HG03520 (cell line): Measurements from ENCODE around the gene NPAS2.

Experiments used
- ATAC-seq: cut with Tn5 transposase; IDR thresholded peaks from one replicate; pipeline ENCODE4 v1.9.1; 2021; ENCODE audit warnings: mild to moderate bottlenecking, moderate library complexity; ENCODE audit not compliant: unreplicated experiment

The NPAS2 gene

GRCh38 chr2:100819370-100820272, at the start of gene NPAS2:
Gene NPAS2, plus strand, starts transcription at chr2:100820139. Its CDS starts 84,616 bp downstream, at chr2:100904755.
- ATAC-seq = no peak

- ATAC-seq = no peak
Observed at GRCh38 chr2:100771125-100771524, 48.8 kb upstream of the NPAS2 start.

GRCh38 chr2:100773538-100773937, 46.4 kb upstream of the NPAS2 start:
- no peak for ATAC-seq

GRCh38 chr2:100776445-100776844, 43.5 kb upstream of the NPAS2 start:
- no peak for ATAC-seq

- no peak for ATAC-seq
Observed at GRCh38 chr2:100778637-100779450, 41.1 kb upstream of the NPAS2 start.

GRCh38 chr2:100779908-100780202, 40.1 kb upstream of the NPAS2 start:
- ATAC-seq = no peak

GRCh38 chr2:100780203-100781008, 39.5 kb upstream of the NPAS2 start:
- ATAC-seq = no peak

DNA sequence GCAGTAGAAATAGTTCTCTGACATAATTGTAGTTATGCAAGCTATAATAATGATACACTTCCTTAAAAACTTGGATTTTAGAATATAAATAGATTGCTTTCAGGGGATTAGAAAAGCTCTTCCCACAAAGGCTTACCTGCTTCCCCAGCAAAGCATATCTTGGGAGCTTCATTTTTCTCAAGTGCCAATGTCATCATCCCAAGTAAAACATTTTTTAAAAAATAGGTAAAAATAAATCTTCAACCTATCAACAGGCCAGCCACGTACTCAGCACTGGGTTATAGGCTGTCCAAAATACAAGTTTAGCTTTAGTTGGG, 39.0 kb upstream of the NPAS2 start:
- no peak for ATAC-seq

- no peak for ATAC-seq
Observed at GRCh38 chr2:100781523-100782379, 38.2 kb upstream of the NPAS2 start.

DNA sequence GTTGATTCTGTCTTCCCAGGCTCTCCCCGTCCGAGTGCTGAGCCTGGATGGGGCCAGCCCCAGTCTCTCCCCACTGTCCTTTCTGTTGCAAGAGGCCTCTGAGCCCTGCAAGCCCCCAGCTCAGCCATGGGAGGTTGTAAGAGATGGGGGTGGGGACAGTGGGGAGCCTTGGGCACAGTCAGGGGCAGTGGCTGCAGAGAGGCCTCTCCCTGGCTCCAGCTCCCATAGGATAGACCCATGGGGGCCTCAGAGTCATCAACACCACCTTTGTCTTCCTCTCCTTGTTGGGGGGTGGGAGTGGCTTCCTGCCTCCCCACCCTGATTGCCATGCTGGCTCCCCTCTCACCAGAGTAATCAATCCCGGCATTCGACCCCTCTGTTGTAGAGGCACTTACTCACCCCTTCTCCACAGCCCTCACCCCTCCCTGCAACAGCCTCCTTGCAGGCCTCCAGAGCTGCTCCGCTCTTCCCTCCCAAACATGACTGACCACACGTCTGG, 37.5 kb upstream of the NPAS2 start:
- no peak for ATAC-seq

- ATAC-seq = no peak
Observed at GRCh38 chr2:100783987-100784386, 36.0 kb upstream of the NPAS2 start.

DNA sequence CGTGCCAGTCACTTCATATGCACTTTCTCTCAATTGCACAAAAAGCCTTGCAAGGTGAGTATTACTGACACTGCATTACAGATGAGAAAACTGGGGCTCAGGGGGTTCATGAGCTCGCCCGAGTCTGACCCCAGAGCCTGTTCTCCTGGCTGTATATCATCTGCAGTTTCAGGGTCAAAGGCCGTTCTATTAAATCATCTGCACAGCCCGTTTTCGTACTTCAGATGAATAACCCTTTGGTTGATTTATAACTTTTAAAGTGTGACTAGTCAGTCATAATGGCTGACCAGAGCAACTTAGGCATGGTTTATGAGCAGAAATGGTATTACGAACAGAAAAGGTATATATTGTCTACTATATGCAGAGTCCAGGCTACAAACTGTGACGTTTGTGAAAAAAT, 35.3 kb upstream of the NPAS2 start:
- no peak for ATAC-seq

DNA sequence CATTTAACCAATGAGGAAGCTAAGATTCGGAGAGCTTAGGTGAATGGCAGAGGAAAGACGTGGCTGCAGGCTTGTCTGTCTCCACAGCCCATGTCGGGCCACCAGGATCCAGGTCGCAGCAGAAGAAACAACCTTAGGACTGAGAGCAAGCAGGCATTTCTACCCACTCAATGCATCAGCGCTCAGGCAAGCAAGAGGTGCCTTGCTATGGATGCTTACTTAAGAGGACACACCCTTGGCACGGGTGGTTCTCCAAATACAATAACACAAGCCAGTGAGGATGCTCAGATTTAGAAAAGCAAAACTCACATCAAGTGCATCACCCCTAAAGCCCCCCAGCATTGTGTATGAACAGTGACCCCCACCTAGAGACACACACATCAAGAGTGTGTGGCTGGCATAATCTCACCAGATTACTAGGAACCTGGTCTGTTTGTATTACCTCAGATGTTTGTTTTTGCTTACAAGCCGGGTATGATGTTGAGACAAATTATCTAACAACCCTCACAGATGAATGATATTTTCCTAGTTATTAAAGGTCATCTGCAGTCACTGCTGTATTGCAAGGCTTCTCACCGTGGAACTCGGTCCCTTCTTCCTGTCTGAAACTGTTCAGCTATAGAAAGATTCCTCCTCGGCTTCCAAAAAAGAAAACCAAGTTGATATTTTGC, 34.2 kb upstream of the NPAS2 start:
- no peak for ATAC-seq

- ATAC-seq = no peak
Observed at GRCh38 chr2:100786297-100786658, 33.7 kb upstream of the NPAS2 start.

DNA sequence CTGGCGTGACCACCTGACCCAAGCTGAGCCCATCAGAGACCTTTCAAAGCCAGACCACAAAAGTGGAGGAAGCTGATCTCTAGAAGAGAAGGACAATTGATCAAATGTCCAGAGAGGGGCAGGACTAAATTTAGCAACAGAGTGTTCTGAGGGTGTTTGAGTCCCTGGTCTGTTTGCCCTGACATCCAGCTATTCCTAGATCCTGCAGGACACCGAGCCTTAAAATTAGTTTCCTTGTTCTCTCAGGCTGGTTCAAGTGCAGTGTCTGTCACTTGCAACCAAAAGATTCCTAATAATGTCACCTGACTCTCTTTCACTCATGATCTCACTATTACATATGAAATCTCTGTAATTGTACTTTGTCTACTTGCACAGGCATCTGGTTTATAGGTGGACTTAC, 33.0 kb upstream of the NPAS2 start:
- no peak for ATAC-seq

- ATAC-seq = no peak
Observed at GRCh38 chr2:100789361-100789760, 30.6 kb upstream of the NPAS2 start.

- ATAC-seq = no peak
Observed at GRCh38 chr2:100791294-100791935, 28.5 kb upstream of the NPAS2 start.

DNA sequence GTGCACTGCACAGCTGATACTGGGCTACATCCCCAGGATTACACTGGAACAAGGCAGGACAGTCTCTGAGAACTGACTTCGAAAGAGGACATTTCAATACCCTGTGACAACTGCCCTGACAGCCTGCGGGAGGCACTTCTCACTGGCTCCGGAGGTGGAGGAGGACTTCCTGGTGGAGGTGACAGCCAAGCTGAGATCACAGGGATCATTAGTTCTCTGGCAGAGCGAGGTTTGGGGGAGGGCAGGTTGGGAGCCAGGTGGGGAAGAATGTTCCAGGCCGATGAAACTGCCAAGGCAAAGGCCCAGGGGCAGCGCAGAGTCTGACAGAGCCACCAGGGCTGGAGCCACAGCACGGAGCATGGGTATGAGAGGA, 28.0 kb upstream of the NPAS2 start:
- ATAC-seq = no peak

DNA sequence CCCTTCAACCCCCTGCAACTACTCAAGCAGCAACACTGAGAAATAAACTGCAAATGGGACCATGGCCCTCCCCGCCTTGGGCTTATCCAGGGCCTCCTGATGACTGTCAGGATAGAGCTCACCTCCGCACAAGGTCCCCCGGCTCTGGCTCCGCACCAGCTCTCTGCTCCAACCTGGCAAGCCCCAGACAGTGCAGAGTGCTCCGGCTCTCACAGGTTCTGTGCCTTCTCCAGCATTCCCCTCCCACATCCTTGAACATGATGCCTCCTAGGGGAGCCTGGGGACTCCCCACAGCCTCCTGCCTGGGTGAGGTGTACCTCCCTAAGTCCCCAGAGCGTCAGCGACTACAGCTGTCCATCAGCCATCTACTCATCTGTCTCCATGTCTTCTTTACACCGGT, 26.7 kb upstream of the NPAS2 start:
- ATAC-seq = no peak
